A549 (cell line): Measurements from ENCODE around the gene ST8SIA1.

Experiments used
- EHF ChIP-seq: fragments of 250-450 bp; sonication (Bioruptor Pico); IDR thresholded peaks from 2 replicates; pipeline ENCODE4 v1.5.0; 2020; ENCODE audit warnings: mild to moderate bottlenecking
- EP300 ChIP-seq, 2 experiments: fragments of >200 bp; sonication (Bioruptor Twin); formaldehyde crosslinking; IDR thresholded peaks; 2 replicates in 1 of 2; 3 replicates in 1 of 2; pipeline ENCODE4 v1.6.1; 2016 to 2017
- MAZ ChIP-seq: fragments of 150-350 bp; IDR thresholded peaks from 2 replicates; pipeline ENCODE4 v1.6.1; 2014; ENCODE audit warnings: antibody characterized with exemption, low read depth, low read length, borderline replicate concordance
- PHF8 ChIP-seq: fragments of 200-600 bp; sonication (generic); IDR thresholded peaks from 2 replicates; pipeline ENCODE4 v1.6.1; 2016; ENCODE audit warnings: low read depth, mild to moderate bottlenecking, antibody characterized with exemption, moderate library complexity, borderline replicate concordance
- POLR2A ChIP-seq: IDR thresholded peaks from 2 replicates; pipeline ENCODE4 v1.6.1; 2012; ENCODE audit warnings: mild to moderate bottlenecking, low read length
- RAD21 ChIP-seq, 2 experiments: fragments of >200 bp in 1 of 2; sonication (Bioruptor Twin) in 1 of 2; formaldehyde crosslinking in 1 of 2; IDR thresholded peaks in 1 of 2; conservative IDR thresholded peaks in 1 of 2; 2 replicates in 1 of 2; 3 replicates in 1 of 2; pipeline ENCODE4 v1.6.1; 2012 to 2018; ENCODE audit warnings: inconsistent platforms in 1 of 2
- TF ChIP-seq, protein P1 (sequence below): fragments of >200 bp; sonication (Bioruptor Twin); formaldehyde crosslinking; IDR thresholded peaks from 3 replicates; pipeline ENCODE4 v1.5.1; 2016
- TF ChIP-seq, protein P2 (sequence below): fragments of 200-600 bp; sonication (generic); IDR thresholded peaks from 2 replicates; pipeline ENCODE4 v1.6.1; 2016; ENCODE audit warnings: antibody characterized with exemption, mild to moderate bottlenecking, moderate library complexity

DNA sequence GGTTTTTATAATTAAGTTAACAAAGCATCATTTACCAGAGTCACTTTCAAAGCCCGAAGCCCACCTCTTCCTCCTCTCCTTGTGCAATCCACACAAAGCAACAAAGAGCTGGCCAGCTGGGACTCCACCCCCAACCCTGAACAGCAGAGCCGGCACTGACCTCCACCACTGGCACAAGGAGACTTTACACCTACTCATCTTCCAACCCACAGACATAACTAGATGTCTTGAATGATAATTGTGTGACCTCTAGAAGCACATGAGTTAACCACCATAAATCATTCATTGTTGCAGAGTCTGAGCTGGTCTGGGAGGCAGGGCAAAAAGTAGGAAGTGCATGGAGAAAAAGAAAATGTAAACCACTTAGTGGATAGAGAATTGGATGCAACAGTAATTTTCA lies 72.2 kb downstream of the ST8SIA1 start:
- TF ChIP-seq RAD21 (conservative IDR thresholded peaks at IDR 0.05 in 1 of 2, IDR thresholded peaks at IDR 0.05 in 1 of 2) (no peak), MAZ (no peak), POLR2A (no peak), EHF (CRISPR knock-in tag) (no peak), PHF8 (no peak), EP300 (IDR thresholded peaks at IDR 0.05) (no peak)
- TF ChIP-seq, protein P1, sequence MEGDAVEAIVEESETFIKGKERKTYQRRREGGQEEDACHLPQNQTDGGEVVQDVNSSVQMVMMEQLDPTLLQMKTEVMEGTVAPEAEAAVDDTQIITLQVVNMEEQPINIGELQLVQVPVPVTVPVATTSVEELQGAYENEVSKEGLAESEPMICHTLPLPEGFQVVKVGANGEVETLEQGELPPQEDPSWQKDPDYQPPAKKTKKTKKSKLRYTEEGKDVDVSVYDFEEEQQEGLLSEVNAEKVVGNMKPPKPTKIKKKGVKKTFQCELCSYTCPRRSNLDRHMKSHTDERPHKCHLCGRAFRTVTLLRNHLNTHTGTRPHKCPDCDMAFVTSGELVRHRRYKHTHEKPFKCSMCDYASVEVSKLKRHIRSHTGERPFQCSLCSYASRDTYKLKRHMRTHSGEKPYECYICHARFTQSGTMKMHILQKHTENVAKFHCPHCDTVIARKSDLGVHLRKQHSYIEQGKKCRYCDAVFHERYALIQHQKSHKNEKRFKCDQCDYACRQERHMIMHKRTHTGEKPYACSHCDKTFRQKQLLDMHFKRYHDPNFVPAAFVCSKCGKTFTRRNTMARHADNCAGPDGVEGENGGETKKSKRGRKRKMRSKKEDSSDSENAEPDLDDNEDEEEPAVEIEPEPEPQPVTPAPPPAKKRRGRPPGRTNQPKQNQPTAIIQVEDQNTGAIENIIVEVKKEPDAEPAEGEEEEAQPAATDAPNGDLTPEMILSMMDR = no peak
- TF ChIP-seq, protein P2, sequence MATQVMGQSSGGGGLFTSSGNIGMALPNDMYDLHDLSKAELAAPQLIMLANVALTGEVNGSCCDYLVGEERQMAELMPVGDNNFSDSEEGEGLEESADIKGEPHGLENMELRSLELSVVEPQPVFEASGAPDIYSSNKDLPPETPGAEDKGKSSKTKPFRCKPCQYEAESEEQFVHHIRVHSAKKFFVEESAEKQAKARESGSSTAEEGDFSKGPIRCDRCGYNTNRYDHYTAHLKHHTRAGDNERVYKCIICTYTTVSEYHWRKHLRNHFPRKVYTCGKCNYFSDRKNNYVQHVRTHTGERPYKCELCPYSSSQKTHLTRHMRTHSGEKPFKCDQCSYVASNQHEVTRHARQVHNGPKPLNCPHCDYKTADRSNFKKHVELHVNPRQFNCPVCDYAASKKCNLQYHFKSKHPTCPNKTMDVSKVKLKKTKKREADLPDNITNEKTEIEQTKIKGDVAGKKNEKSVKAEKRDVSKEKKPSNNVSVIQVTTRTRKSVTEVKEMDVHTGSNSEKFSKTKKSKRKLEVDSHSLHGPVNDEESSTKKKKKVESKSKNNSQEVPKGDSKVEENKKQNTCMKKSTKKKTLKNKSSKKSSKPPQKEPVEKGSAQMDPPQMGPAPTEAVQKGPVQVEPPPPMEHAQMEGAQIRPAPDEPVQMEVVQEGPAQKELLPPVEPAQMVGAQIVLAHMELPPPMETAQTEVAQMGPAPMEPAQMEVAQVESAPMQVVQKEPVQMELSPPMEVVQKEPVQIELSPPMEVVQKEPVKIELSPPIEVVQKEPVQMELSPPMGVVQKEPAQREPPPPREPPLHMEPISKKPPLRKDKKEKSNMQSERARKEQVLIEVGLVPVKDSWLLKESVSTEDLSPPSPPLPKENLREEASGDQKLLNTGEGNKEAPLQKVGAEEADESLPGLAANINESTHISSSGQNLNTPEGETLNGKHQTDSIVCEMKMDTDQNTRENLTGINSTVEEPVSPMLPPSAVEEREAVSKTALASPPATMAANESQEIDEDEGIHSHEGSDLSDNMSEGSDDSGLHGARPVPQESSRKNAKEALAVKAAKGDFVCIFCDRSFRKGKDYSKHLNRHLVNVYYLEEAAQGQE = no peak
